T47D (cell line): ENCODE data around the gene ZNF280A.

Source experiments
- DNase-seq, 2 experiments: peaks; one replicate each; pipeline versions ENCODE4 v3.0.0 to v3.0.0-alpha.2; 2011 to 2012; ENCODE audit warnings: low read depth in 1 of 2, low spot score in 1 of 2
- JUND ChIP-seq: IDR thresholded peaks from 2 replicates; pipeline ENCODE4 v1.6.1; 2012; ENCODE audit warnings: low read depth
- in situ Hi-C: cut with HindIII; loops from 2 replicates; pipeline ENCODE4 v1.10.0; 2016; ENCODE audit warnings: low sequenced_read_pairs, low pct_unique_long_range_greater_than_20kb

The ZNF280A gene

GRCh38 chr22:22467112-22467511 is 53.0 kb downstream of the ZNF280A start:
- DNase-seq, result no peak
- no peak for TF ChIP-seq JUND
- in situ Hi-C loops, result no loop called here

DNA sequence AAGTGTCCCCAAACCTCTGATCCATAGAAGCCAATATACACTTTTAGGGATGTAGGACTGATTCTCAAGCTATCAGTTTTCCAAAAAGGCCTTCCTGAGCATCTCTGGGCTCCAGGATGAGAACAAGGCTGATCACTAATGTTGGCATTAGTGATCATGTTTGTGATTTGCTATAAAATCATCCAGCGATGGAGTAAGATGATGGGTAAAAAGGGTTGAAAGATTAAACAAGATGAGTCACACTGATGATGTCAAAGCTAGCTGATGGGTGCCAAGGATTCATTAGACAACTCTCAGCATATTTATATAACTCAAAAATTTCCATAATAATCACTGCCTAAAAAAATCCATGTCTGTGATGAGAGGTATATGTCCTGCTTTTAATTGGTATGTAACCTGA is 54.3 kb downstream of the ZNF280A start:
- TF ChIP-seq JUND, result no peak
- DNase-seq, result no peak
- in situ Hi-C loops, result no loop called here

DNA sequence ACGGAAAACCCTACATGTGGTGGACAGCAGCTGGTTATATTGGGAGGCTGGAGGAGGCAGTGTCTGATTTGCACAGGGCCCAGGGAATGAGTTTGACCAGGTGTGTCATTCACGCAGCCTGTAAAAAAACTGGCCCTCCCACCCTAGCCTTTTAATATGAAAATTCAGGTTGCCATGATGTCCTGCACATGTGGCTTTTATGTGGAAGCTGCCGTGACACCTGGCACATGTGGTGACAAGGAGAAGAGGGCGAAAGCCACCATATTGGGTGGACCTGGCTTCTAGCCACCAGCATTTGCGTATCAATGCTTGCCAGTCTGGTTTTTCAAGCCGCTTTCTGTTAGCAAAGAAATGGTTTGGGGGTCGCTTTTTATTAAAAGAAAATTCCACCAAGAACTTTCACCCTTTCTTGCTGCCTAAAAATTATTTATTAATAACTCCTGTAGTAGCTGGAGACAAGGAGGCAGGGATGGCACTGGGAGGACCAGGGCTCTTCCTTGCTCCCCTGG is 54.9 kb downstream of the ZNF280A start:
- in situ Hi-C loops, result no loop called here
- TF ChIP-seq JUND, result no peak
- no peak for DNase-seq

DNA sequence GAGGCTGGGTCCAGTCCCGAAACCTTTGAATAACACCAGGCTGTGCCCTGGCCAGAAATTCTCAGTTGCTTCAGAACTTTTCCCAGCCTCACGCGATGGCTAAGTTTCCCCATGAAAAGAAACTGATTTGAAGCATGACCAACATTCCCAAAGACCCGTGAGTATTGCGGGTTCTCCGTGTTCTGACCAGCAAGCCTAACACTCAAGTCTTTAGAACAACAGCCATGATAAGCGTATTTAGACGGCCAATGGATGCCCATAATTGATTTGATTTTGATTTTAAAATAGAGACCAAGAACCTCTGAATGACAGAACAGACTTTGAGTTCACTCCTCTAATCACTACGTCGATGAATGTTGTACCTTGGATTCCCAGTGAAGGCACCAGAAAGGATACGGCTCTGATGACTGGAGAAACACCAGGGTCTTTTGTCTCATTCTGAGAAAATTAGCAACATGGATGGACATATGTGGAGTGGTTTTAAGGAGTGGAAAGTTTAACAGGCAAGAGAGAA is 55.5 kb downstream of the ZNF280A start:
- in situ Hi-C loops, result no loop called here

GRCh38 chr22:22463855-22464540 is 56.1 kb downstream of the ZNF280A start:
- TF ChIP-seq JUND, result no peak
- in situ Hi-C loops, result no loop called here
- DNase-seq, result peak; percentile 37 to 75

More for the DNA sequence above, 55.5 kb downstream of the ZNF280A start:
- no peak for DNase-seq
- TF ChIP-seq JUND, result no peak
